ENCODE data around the gene GBA3.

GRCh38 chr4:22707390-22707789 is 14.7 kb downstream of the GBA3 start:
- TF ChIP-seq POLR2AphosphoS5 (IDR thresholded peaks at IDR 0.05) (no peak), CTCF (IDR thresholded peaks at IDR 0.05) (no peak), POLR2A (IDR thresholded peaks at IDR 0.05) (no peak)

All from transverse colon (tissue), 4 donors.